Psoas muscle (tissue), 8 donors: Measurements from ENCODE around the gene SLC16A1. TPM values are rescaled to one million over a fixed set of nuclear protein-coding genes. Genes with fewer than 3 reads are reported as not detected.
A peak's percentile ranks its signal among the peaks of the same experiment; 100 is the strongest.
"Not testable (repeated sequence)": the region's sequence is repeated elsewhere in the genome, so short reads cannot be mapped to it uniquely, and the experiment has no call there.

Source experiments
- ATAC-seq, 4 donors: fragments of 200-7000 bp; cut with Tn5 transposase; one replicate each; pipeline ENCODE4 v1.9.1; 2020; ENCODE audit warnings: moderate library complexity in 3 of 4, mild to moderate bottlenecking in 2 of 4
- DNase-seq, 2 donors: peaks; one replicate each; pipeline ENCODE4 v3.0.0-alpha.2; 2020
- H3K27ac ChIP-seq: fragments of 200-600 bp; one replicate; pipeline ENCODE4 v1.8.0; 2022
- H3K27me3 ChIP-seq, 3 donors: fragments of 200-600 bp in 1 of 3; one replicate each; pipeline versions ENCODE4 v1.6.1 to v1.8.0; 2013 to 2022; ENCODE audit warnings: low read length in 2 of 3, mild to moderate bottlenecking in 2 of 3, moderate library complexity in 1 of 3; ENCODE audit not compliant: insufficient read depth in 3 of 3
- H3K36me3 ChIP-seq, 2 donors: fragments of 200-600 bp in 1 of 2; one replicate each; pipeline versions ENCODE4 v1.6.1 to v1.8.0; 2013 to 2022; ENCODE audit warnings: low read depth in 1 of 2, mild to moderate bottlenecking in 1 of 2, moderate library complexity in 1 of 2; ENCODE audit not compliant: insufficient read depth in 1 of 2
- H3K4me1 ChIP-seq: fragments of 200-600 bp; one replicate; pipeline ENCODE4 v1.8.0; 2022
- H3K4me3 ChIP-seq: fragments of 200-600 bp; one replicate; pipeline ENCODE4 v1.8.0; 2022; ENCODE audit warnings: mild to moderate bottlenecking
- H3K9me3 ChIP-seq: fragments of 200-600 bp; one replicate; pipeline ENCODE4 v1.8.0; 2022
- WGBS, 3 donors: extraction: QIAGEN DNeasy Blood & Tissue Kit; methylation state at CpG; one replicate each; pipeline versions ENCODE4 v1.1.6 to v1.1.7; 2013; 5-methylcytosine and 5-hydroxymethylcytosine counted together
- intact Hi-C, 2 donors: fragments of 100-400 bp; cut with DNase I; formaldehyde crosslinking; loops; one replicate each; pipeline versions ENCODE4 v1.11.0 to v1.14.2; 2022
- polyA plus RNA-seq, 3 donors: library from polyadenylated mRNA; stranded (reverse); fragments of 200-250 nt; gene quantifications; one replicate each; pipeline ENCODE4 v1.2.3, GENCODE V29; 2013
- total RNA-seq, 4 donors: library from RNA; stranded (reverse); fragmentation: NEBNext Ultra II Directional in 2 of 4; extraction: Animal tissue kit (Norgen Biotek cat#: 25700) in 2 of 4; gene quantifications; one replicate each; pipeline versions ENCODE4 v1.2.1 to v1.2.4, GENCODE V29; 2021 to 2023
- TF ChIP-seq, protein P1 (sequence below): fragments of 200-600 bp; IDR thresholded peaks from one replicate; pipeline ENCODE4 v1.8.0; 2022; ENCODE audit warnings: antibody characterized with exemption
- donor health status: healthy with polysubstance abuse.
- donor health status: DM: no; HTN: no; CAD: no; lungs with moderate emphysema.
- donor health status: Bipolar disorder and iron deficiency.
- donor health status: healthy.
- donor health status: DM: yes; HTN: yes; CAD: no.
- donor health status: DM: no; HTN: no; CAD: no.
- donor health status: DM: no; HTN: no; CAD: no.
- donor health status: DM: yes; HTN: yes; CAD: no.

The SLC16A1 gene
- total and polyA plus RNA-seq, 7 donors = 23.9 to 78.9 (median 51.3) TPM

DNA sequence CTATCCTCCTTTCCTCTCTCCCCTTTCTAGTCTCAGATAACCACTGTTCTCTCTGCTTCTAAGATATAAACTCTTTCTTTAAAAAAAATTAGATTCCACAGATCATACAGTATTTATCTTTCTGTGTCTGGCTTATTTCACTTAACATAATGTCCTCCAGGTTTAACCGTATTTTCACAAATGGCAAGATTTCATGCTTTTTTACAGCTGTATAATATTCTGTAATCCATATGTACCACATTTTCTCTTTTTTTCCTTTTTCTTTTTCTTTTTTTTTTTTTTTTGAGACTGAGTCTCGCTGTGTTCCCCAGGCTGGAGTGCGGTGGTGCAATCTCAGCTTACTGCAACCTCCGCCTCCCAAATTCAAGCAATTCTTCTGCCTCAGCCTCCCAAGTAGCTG, 5.1 kb upstream of the SLC16A1 start:
- H3K4me1 ChIP-seq = no peaks in the 10 kb centered on the region
- no peaks in the 10 kb centered on the region for H3K27me3 ChIP-seq
- TF ChIP-seq, protein P1, sequence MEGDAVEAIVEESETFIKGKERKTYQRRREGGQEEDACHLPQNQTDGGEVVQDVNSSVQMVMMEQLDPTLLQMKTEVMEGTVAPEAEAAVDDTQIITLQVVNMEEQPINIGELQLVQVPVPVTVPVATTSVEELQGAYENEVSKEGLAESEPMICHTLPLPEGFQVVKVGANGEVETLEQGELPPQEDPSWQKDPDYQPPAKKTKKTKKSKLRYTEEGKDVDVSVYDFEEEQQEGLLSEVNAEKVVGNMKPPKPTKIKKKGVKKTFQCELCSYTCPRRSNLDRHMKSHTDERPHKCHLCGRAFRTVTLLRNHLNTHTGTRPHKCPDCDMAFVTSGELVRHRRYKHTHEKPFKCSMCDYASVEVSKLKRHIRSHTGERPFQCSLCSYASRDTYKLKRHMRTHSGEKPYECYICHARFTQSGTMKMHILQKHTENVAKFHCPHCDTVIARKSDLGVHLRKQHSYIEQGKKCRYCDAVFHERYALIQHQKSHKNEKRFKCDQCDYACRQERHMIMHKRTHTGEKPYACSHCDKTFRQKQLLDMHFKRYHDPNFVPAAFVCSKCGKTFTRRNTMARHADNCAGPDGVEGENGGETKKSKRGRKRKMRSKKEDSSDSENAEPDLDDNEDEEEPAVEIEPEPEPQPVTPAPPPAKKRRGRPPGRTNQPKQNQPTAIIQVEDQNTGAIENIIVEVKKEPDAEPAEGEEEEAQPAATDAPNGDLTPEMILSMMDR = no peak
- intact Hi-C loops = no loop called here
- ATAC-seq (no peak), DNase-seq (no peak)
- no peak overlapping the region for H3K4me3 ChIP-seq
- H3K36me3 ChIP-seq = peaks cover 5 to 51% of the 10 kb centered on the region in 2 donors
- H3K27ac ChIP-seq = no peak overlapping the region
- 99 to 100% (median 99%) methylated on average over 4 of the region's 4 CpGs for WGBS, 3 donors
- H3K9me3 ChIP-seq = no peaks in the 10 kb centered on the region

DNA sequence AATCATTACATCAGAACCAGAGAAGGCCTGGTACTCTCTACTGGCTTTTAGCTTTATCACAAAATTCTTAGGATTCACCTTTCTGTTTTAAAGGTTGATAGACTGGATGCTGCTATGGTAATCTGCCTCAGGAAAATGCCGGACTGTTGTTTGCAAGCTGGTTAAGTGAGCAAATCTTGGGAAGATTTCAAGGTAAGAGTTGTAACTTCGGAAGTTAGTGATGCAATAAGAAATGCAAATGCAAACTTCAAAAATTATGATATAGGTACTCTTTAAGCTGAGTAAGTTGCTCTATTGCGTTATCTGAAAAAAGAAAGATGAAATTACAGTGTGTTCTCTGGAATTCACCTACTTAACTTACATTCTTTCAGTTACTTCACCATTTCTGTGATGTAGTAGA, 4.4 kb upstream of the SLC16A1 start:
- peaks cover 5 to 46% of the 10 kb centered on the region in 2 donors for H3K36me3 ChIP-seq

DNA sequence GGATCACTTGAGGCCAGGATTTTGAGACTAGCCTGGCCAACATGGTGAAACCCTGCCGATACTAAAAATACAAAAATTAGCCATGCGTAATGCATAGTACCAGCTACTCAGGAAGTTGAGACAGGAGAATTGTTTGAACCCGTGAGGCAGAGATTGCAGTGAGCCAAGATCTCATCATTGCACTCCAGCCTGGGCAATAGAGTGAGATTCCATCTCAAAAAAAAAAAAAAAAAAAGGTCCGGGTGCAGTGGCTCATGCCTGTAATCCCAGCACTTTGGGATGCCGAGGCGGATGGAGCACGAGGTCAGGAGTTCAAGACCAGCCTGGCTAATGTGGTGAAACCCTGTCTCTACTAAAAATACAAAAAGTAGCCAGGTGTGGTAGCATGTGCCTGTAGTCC, 2.2 kb upstream of the SLC16A1 start:
- H3K9me3 ChIP-seq, H3K27me3 ChIP-seq, DNase-seq: not testable (repeated sequence)
- Histone ChIP-seq H3K4me1 (peaks cover 12% of the 10 kb centered on the region), H3K27ac (peak overlapping the region; percentile 96), H3K36me3 (peaks cover 5 to 31% of the 10 kb centered on the region in 2 donors), H3K4me3 (peak overlapping the region; percentile 77)
- ATAC-seq = peak in 1 of 4 donors; percentile 12
- intact Hi-C loops = loop anchor here (5.0 to 10.0 kb wide), 5 partner anchors 39 to 243 kb away; partner anchors contain the start of genes LRIG2 (in 1 of the 2) and PPM1J (in 1 of the 2)
- 35 to 64% (median 36%) methylated on average over 6 to 7 of the region's 7 CpGs for WGBS, 3 donors

More for the DNA sequence above, 4.4 kb upstream of the SLC16A1 start:
- TF ChIP-seq, protein P1 = no peak
- 87 to 92% (median 90%) methylated on average over 3 of the region's 3 CpGs for WGBS, 3 donors
- DNase-seq (no peak), ATAC-seq (no peak)
- intact Hi-C loops = no loop called here
- H3K4me1 ChIP-seq = no peaks in the 10 kb centered on the region
- no peak overlapping the region for H3K27ac ChIP-seq
- H3K27me3 ChIP-seq = no peaks in the 10 kb centered on the region
- H3K4me3 ChIP-seq = no peak overlapping the region
- H3K9me3 ChIP-seq = no peaks in the 10 kb centered on the region

DNA sequence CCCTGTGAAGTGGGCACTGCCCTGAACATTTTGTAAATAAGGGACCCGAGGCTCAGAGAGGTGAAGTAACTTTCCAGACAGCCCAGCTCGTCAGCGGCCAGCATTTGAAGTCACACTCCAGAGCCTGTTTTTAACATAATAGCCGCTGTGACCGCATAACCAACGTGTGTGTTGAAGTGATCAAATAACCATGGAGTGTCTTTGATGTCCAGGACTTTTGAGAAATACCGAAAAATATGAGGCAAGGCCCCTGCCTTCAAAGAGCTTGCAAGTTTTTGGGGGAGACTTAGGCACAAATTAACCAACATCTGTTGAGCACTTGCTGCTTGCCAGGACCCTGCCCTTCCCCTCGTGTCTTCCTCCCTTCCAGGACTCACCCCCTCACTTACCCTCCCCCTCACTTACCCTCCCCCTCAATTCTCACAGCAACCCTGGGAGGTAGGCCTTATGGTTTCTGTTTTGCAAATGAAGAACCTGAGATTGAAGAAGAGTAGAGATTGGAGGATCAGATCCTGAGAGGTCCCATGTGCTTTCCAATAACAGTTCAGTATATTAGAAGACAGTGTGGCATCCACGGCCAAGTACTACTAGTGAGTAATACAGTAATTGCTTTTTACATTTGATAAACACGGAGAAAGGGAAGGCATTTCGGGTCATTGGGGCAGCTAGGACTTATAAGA, 1.3 kb upstream of the SLC16A1 start:
- peak overlapping the region; percentile 77 for H3K4me3 ChIP-seq
- H3K4me1 ChIP-seq = peaks cover 12% of the 10 kb centered on the region
- intact Hi-C loops = loop anchor here (5.0 to 10.0 kb wide), 5 partner anchors 40 to 242 kb away; partner anchors contain the start of genes LRIG2 (in 1 of the 2) and PPM1J (in 1 of the 2)
- TF ChIP-seq, protein P1 = no peak
- no peaks in the 10 kb centered on the region for H3K9me3 ChIP-seq
- 5 to 9% (median 6%) methylated on average over 11 of the region's 11 CpGs for WGBS, 3 donors
- DNase-seq (no peak), ATAC-seq (peak; percentile 45 to 59 (median 54))
- peak overlapping the region; percentile 96 for H3K27ac ChIP-seq
- H3K36me3 ChIP-seq = peaks cover 5 to 22% of the 10 kb centered on the region in 2 donors
- H3K27me3 ChIP-seq = no peaks in the 10 kb centered on the region

DNA sequence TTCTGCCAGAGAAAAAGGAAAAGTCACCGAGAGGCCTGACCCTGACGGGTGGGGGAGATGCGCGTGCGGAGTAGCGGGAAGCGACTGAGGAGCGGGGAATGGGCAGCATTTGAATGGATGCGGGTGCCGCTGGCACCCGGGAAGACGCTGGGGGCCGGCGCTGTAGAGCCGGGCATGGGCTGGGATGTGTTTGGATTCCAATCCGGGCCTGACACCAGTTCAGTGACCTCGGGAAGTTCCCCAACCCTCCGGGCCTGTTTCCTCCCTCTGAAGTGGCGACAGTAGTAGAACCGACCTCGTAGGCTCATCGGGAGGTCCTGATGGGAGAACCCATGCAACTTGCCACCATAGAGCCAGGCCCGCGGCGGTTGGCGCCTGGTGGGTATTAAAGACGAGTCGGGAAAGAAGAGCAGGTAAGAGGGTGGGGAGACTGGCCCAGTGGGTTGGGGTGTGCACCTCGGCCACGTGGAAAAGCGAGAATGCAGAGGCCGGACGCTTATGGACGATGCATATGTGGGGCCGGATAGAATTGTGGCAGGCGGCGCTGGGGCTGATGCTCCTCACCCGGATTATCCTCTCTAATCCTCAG, 642 bp upstream of the SLC16A1 start:
- WGBS, 3 donors = 0 to 1% (median 1%) methylated on average over 38 of the region's 38 CpGs
- Histone ChIP-seq H3K27me3 (no peaks in the 10 kb centered on the region), H3K4me3 (peak overlapping the region; percentile 77), H3K27ac (peak overlapping the region; percentile 96), H3K4me1 (peaks cover 18% of the 10 kb centered on the region), H3K36me3 (peaks cover 5 to 16% of the 10 kb centered on the region in 2 donors), H3K9me3 (no peaks in the 10 kb centered on the region)
- ATAC-seq (peak; percentile 2 to 17 (median 14)), DNase-seq (no peak)
- TF ChIP-seq, protein P1 = no peak
- intact Hi-C loops = loop anchor here (5.0 to 10.0 kb wide), 5 partner anchors 41 to 242 kb away; partner anchors contain the start of genes LRIG2 (in 1 of the 2) and PPM1J (in 1 of the 2)
